Gastrocnemius medialis (tissue), 4 donors: ENCODE results near the gene WBP11. TPM values are rescaled to one million over a fixed set of nuclear protein-coding genes. Genes with fewer than 3 reads are reported as not detected.

Source experiments
- ATAC-seq, 2 donors: fragments of 150-250 bp; one replicate each; pipeline ENCODE4 v1.9.1; 2016
- DNase-seq, 2 donors: peaks; one replicate each; pipeline ENCODE4 v3.0.0-alpha.2; 2019
- H3K27ac ChIP-seq, 4 donors: fragments of 200-600 bp; sonication (generic); 1 replicate in 1 of 4; 2 replicates in 3 of 4; pipeline ENCODE4 v1.5.1; 2016 to 2018; ENCODE audit warnings: mild to moderate bottlenecking in 2 of 4, moderate library complexity in 1 of 4
- H3K27me3 ChIP-seq, 3 donors: fragments of 200-600 bp; sonication (generic) in 2 of 3; 1 replicate in 1 of 3; 2 replicates in 2 of 3; pipeline versions ENCODE4 v1.5.1 to v1.6.0; 2016 to 2019; ENCODE audit warnings: mild to moderate bottlenecking in 1 of 3, moderate library complexity in 1 of 3
- H3K36me3 ChIP-seq, 2 donors: fragments of 200-600 bp; sonication (generic) in 1 of 2; one replicate each; pipeline ENCODE4 v1.5.1; 2017 to 2018
- H3K4me1 ChIP-seq, 2 donors: fragments of 200-600 bp; sonication (generic) in 1 of 2; one replicate each; pipeline ENCODE4 v1.5.1; 2016 to 2017; ENCODE audit warnings: mild to moderate bottlenecking in 2 of 2
- H3K4me3 ChIP-seq, 4 donors: fragments of 200-600 bp; sonication (generic) in 3 of 4; 1 replicate in 1 of 4; 2 replicates in 3 of 4; pipeline ENCODE4 v1.5.1; 2016 to 2019; ENCODE audit warnings: mild to moderate bottlenecking in 2 of 4
- H3K9me3 ChIP-seq, 3 donors: fragments of 200-600 bp; sonication (generic) in 2 of 3; 1 replicate in 1 of 3; 2 replicates in 2 of 3; pipeline ENCODE4 v1.5.1; 2016 to 2019
- POLR2A ChIP-seq, 2 donors: fragments of 450-650 bp; IDR thresholded peaks; one replicate each; pipeline ENCODE4 v1.6.1; 2017; ENCODE audit warnings: antibody characterized with exemption in 2 of 2, mild to moderate bottlenecking in 2 of 2, moderate library complexity in 2 of 2
- in situ Hi-C, 4 donors: fragments of 200-750 bp; cut with MboI; loops; one replicate each; pipeline versions ENCODE4 v1.15.0 to v1.8.0; 2017; ENCODE audit warnings: low sequenced_read_pairs in 4 of 4
- intact Hi-C: fragments of 100-400 bp; cut with DNase I; formaldehyde crosslinking; loops from one replicate; pipeline ENCODE4 v1.15.1; 2023; ENCODE audit warnings: low total_unique reads
- total RNA-seq, 4 donors: library from RNA; depleted of rRNA; stranded (reverse); fragments of >200 nt; gene quantifications; one replicate each; pipeline versions ENCODE4 v1.1.0 to v1.2.3, GENCODE V29; 2016
- TF ChIP-seq, protein P1 (sequence below), 5 experiments: fragments of 450-650 bp in 3 of 5; fragments of 200-600 bp in 2 of 5; sonication (generic) in 2 of 5; IDR thresholded peaks in 4 of 5; conservative IDR thresholded peaks in 1 of 5; 1 replicate in 4 of 5; 2 replicates in 1 of 5; pipeline ENCODE4 v1.5.1; 2016 to 2019; ENCODE audit warnings: antibody characterized with exemption in 5 of 5, mild to moderate bottlenecking in 3 of 5, moderate library complexity in 3 of 5

The WBP11 gene
- 10 to 100 TPM; 20.2 to 39.5 (median 28.4) TPM for total RNA-seq

DNA sequence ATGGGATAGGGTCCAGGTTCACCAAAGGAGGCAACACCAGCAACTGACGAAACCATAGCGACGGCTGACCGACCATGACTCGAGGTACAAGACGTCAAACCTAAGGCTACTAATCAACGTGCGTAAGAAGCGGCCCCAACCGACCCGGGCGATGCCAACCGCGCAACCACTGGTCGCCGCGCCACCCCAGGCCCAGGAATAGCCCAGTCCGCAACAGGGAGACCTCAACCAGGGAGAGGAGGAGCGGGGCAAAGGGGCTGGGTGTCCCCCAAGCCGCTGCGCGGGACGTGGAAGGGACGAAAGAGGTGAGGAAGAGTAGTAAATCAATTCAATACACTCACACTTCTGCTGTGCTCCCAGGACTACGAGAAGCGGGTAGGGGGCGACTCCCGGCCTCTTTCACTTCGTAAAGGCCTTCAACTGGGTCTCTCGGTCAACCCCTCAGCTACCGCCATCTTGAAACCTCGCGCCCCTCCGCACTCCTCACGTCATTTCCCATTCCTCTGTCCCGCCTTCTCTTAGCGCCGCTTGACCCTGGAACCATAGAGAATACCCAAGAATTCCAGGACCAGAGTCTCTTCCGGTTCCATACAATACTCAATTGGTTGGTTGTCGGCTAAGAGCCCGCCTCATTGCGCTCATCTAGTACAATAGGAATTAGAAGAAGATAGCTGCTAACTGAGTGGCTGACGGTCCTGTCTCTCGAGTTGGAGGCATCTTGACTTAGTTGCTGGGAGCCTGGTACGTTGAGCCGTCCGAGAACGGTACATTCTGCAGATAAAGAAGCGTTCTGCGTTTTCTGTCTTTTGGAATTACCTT is at the start of gene WBP11, which contains the start of gene C12orf60:
TSS of gene WBP11 (minus strand) at position 468 of the 819 bp plus-strand sequence. CDS start 2,095 bp downstream, outside the sequence.
TSS of gene C12orf60 (plus strand) at position 660 of the 819 bp plus-strand sequence. CDS start 19,266 bp downstream, outside the sequence.
- TF ChIP-seq, protein P1, sequence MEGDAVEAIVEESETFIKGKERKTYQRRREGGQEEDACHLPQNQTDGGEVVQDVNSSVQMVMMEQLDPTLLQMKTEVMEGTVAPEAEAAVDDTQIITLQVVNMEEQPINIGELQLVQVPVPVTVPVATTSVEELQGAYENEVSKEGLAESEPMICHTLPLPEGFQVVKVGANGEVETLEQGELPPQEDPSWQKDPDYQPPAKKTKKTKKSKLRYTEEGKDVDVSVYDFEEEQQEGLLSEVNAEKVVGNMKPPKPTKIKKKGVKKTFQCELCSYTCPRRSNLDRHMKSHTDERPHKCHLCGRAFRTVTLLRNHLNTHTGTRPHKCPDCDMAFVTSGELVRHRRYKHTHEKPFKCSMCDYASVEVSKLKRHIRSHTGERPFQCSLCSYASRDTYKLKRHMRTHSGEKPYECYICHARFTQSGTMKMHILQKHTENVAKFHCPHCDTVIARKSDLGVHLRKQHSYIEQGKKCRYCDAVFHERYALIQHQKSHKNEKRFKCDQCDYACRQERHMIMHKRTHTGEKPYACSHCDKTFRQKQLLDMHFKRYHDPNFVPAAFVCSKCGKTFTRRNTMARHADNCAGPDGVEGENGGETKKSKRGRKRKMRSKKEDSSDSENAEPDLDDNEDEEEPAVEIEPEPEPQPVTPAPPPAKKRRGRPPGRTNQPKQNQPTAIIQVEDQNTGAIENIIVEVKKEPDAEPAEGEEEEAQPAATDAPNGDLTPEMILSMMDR (IDR thresholded peaks at IDR 0.05 in 4 of 5, conservative IDR thresholded peaks at IDR 0.05 in 1 of 5), result no peak
- TF ChIP-seq POLR2A (IDR thresholded peaks at IDR 0.05), result peak; percentile 59 to 71
- Histone ChIP-seq H3K4me1 (peaks cover 15 to 22% of the 10 kb centered on the region in 2 donors), H3K36me3 (peaks cover 0 to 27% of the 10 kb centered on the region in 2 donors), H3K27ac (peak within 1 kb of the TSS; percentile 86 to 98 (median 92)), H3K4me3 (peak within 1 kb of the TSS; percentile 75 to 100 (median 83)), H3K9me3 (no peaks in the 10 kb centered on the region), H3K27me3 (no peaks in the 10 kb centered on the region)
- DNase-seq, result peak; percentile 97 to 98
- ATAC-seq, result peak; percentile 100
- intact Hi-C loops (loop anchor here (1.0 kb wide), 1 partner anchor 29 kb away; a partner anchor contains a TSS), in situ Hi-C loops (no loop called here)

DNA sequence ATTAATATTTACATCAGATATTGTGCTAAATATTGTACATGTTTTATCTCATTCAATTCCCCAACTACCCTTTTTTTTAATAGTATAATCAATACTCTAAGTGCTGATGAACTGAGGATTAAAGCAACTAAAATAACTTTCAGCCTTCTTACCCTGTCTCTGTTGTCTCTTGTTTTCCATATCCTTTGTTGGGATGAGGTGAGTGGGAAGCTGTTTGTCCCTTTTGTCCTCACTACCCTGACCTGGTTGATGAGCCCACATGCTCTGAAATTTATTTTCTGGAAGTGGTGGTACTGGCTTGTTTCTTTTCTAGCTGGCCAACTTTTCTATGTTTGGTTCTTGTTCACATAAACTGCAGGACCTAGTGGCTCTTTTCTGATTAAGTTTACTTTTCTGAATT is 49.6 kb upstream of the WBP11 start:
- intact Hi-C loops (no loop called here), in situ Hi-C loops (no loop called here)
- Histone ChIP-seq H3K9me3 (no peaks in the 10 kb centered on the region), H3K27ac (no peak overlapping the region), H3K4me1 (peaks cover 0 to 7% of the 10 kb centered on the region in 2 donors), H3K27me3 (no peaks in the 10 kb centered on the region), H3K36me3 (no peaks in the 10 kb centered on the region), H3K4me3 (no peak overlapping the region)
- DNase-seq, result no peak
- no peak for ATAC-seq
- TF ChIP-seq, protein P1 (IDR thresholded peaks at IDR 0.05 in 4 of 5, conservative IDR thresholded peaks at IDR 0.05 in 1 of 5), result no peak
- TF ChIP-seq POLR2A (IDR thresholded peaks at IDR 0.05), result no peak

DNA sequence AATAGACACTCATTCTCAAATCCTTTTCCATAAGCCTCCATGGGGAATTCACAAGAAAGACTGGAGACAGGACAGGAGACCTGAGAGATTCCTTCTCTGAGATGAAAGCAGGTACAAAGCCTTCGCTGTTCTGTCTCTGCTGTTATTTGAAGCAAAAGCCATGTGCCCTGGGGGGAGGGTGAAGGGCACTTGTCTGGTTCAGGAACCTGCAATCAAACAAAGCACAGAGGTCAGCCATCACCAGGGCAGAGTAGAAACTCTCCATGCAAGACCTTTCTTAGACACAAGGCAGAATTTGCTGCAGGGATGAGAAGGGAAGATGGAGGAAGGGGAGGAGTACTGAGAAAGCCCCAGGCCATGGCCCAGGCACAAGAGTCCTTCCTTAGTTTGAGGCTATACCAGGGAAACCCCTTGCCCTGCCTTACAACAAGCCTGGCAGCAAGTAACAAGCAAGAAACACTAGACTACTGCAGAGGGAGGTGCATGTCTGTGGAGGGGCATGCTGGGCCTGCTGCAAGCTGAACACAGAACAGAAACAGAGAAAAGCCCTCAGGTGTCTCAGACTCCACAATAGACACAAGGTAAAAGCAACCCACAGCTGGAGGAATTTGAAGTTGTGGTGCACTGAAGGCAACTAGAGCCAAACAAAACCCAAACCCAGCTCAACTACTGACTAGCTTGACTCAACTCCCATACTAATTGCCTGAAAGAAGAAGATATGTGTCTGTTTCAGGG is 47.8 kb upstream of the WBP11 start:
- intact Hi-C loops (no loop called here), in situ Hi-C loops (no loop called here)
- Histone ChIP-seq H3K27me3 (no peaks in the 10 kb centered on the region), H3K9me3 (no peaks in the 10 kb centered on the region), H3K4me3 (no peak overlapping the region), H3K27ac (no peak overlapping the region), H3K4me1 (peaks cover 14% of the 10 kb centered on the region in 2 donors), H3K36me3 (no peaks in the 10 kb centered on the region)
- no peak for DNase-seq
- TF ChIP-seq, protein P1 (IDR thresholded peaks at IDR 0.05 in 4 of 5, conservative IDR thresholded peaks at IDR 0.05 in 1 of 5), result no peak
- TF ChIP-seq POLR2A (IDR thresholded peaks at IDR 0.05), result no peak
- ATAC-seq, result no peak

DNA sequence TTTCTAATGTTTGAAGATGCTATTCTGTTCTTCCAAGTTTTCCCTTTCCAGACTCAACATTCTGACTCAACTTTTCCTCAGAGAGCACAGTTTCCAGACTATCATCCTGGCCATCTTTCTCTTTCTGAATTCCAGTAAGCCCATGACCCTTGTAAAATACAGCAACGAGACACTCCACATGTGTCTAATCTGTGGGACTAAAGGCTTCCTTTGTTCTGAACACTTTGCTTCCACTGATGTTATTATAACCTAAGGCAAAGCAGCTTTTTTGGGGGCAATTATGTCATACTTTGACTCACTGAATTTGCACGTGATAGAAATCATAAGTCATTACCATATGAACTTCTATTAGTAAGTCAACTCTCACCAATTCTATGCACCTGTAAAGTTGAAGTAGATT is 46.4 kb upstream of the WBP11 start:
- in situ Hi-C loops, result loop anchor here (5.0 to 25.0 kb wide), 6 partner anchors 145 to 415 kb away; partner anchors contain the start of gene RERG (in 1 of the 4)
- intact Hi-C loops, result loop anchor here (5.0 kb wide), 2 partner anchors 298 to 418 kb away; no protein-coding TSS in a partner anchor
- Histone ChIP-seq H3K27me3 (no peaks in the 10 kb centered on the region), H3K9me3 (no peaks in the 10 kb centered on the region), H3K27ac (peak overlapping the region in 3 of 4 donors; percentile 15 to 23 (median 21)), H3K4me1 (peaks cover 14 to 18% of the 10 kb centered on the region in 2 donors), H3K4me3 (no peak overlapping the region), H3K36me3 (no peaks in the 10 kb centered on the region)
- DNase-seq (no peak), ATAC-seq (peak in 1 of 2 donors; percentile 33)
- TF ChIP-seq POLR2A (IDR thresholded peaks at IDR 0.05), result no peak
- TF ChIP-seq, protein P1 (IDR thresholded peaks at IDR 0.05 in 4 of 5, conservative IDR thresholded peaks at IDR 0.05 in 1 of 5), result no peak
